Adipocyte (in vitro differentiated cells): ENCODE results near the gene SLC9A5.

Source experiments
- DNase-seq: peaks from one replicate; pipeline ENCODE4 v3.0.0-alpha.2; 2015; ENCODE audit warnings: low read depth
- H3K27me3 ChIP-seq: replicated peaks from 2 replicates; pipeline ENCODE4 v1.7.0; 2013; ENCODE audit warnings: mild to moderate bottlenecking, low read length, moderate library complexity; ENCODE audit not compliant: control insufficient read depth, insufficient read depth
- H3K36me3 ChIP-seq: 2 replicates; pipeline ENCODE4 v1.7.0; 2013; ENCODE audit warnings: low read length, mild to moderate bottlenecking, moderate library complexity; ENCODE audit not compliant: control insufficient read depth, insufficient read depth, severe bottlenecking
- H3K4me1 ChIP-seq: 2 replicates; pipeline ENCODE4 v1.7.0; 2013; ENCODE audit warnings: mild to moderate bottlenecking, low read length, moderate library complexity; ENCODE audit not compliant: control insufficient read depth, insufficient read depth
- H3K4me3 ChIP-seq: 2 replicates; pipeline ENCODE4 v1.7.0; 2013; ENCODE audit warnings: mild to moderate bottlenecking, low read length, moderate library complexity
- H3K9ac ChIP-seq: 2 replicates; pipeline ENCODE4 v1.7.0; 2013; ENCODE audit warnings: mild to moderate bottlenecking, low read length, moderate library complexity
- H3K9me3 ChIP-seq: 2 replicates; pipeline ENCODE4 v1.7.0; 2013; ENCODE audit warnings: mild to moderate bottlenecking, low read length, moderate library complexity; ENCODE audit not compliant: control insufficient read depth

SLC9A5 gene

GRCh38 chr16:67235816-67236562, 12.8 kb upstream of the SLC9A5 start:
- Histone ChIP-seq H3K36me3 (peaks cover 71% of the 10 kb centered on the region), H3K9me3 (no peaks in the 10 kb centered on the region), H3K4me3 (no peak overlapping the region), H3K4me1 (peaks cover 11% of the 10 kb centered on the region), H3K27me3 (no peaks in the 10 kb centered on the region), H3K9ac (peak overlapping the region; percentile 20)
- DNase-seq, result no peak

GRCh38 chr16:67236563-67237395, 12.0 kb upstream of the SLC9A5 start:
- Histone ChIP-seq H3K4me3 (no peak overlapping the region), H3K9ac (no peak overlapping the region), H3K9me3 (no peaks in the 10 kb centered on the region), H3K4me1 (peaks cover 18% of the 10 kb centered on the region), H3K36me3 (peaks cover 63% of the 10 kb centered on the region), H3K27me3 (no peaks in the 10 kb centered on the region)
- peak; percentile 76 for DNase-seq

- no peak overlapping the region for H3K9ac ChIP-seq
- no peaks in the 10 kb centered on the region for H3K27me3 ChIP-seq
- peaks cover 60% of the 10 kb centered on the region for H3K36me3 ChIP-seq
- no peak overlapping the region for H3K4me3 ChIP-seq
- no peaks in the 10 kb centered on the region for H3K9me3 ChIP-seq
- DNase-seq, result no peak
- peaks cover 27% of the 10 kb centered on the region for H3K4me1 ChIP-seq
Observed at GRCh38 chr16:67237396-67238277, 11.1 kb upstream of the SLC9A5 start.

GRCh38 chr16:67238278-67238575, 10.6 kb upstream of the SLC9A5 start:
- no peaks in the 10 kb centered on the region for H3K9me3 ChIP-seq
- no peaks in the 10 kb centered on the region for H3K27me3 ChIP-seq
- H3K36me3 ChIP-seq, result peaks cover 58% of the 10 kb centered on the region
- no peak overlapping the region for H3K4me3 ChIP-seq
- DNase-seq, result no peak
- no peak overlapping the region for H3K9ac ChIP-seq
- H3K4me1 ChIP-seq, result peaks cover 31% of the 10 kb centered on the region

GRCh38 chr16:67238806-67239470, 9.8 kb upstream of the SLC9A5 start:
- Histone ChIP-seq H3K9me3 (no peaks in the 10 kb centered on the region), H3K9ac (no peak overlapping the region), H3K4me3 (no peak overlapping the region), H3K4me1 (peaks cover 38% of the 10 kb centered on the region), H3K36me3 (peaks cover 54% of the 10 kb centered on the region), H3K27me3 (no peaks in the 10 kb centered on the region)
- no peak for DNase-seq

- H3K4me3 ChIP-seq, result peak overlapping the region; percentile 50
Observed at GRCh38 chr16:67240506-67240905, 8.3 kb upstream of the SLC9A5 start.

GRCh38 chr16:67241008-67241900, 7.5 kb upstream of the SLC9A5 start:
- DNase-seq, result peak; percentile 80
- peak overlapping the region; percentile 89 for H3K9ac ChIP-seq
- H3K9me3 ChIP-seq, result no peaks in the 10 kb centered on the region
- peak overlapping the region; percentile 51 for H3K4me3 ChIP-seq
- H3K4me1 ChIP-seq, result peaks cover 58% of the 10 kb centered on the region
- H3K36me3 ChIP-seq, result peaks cover 31% of the 10 kb centered on the region
- H3K27me3 ChIP-seq, result no peaks in the 10 kb centered on the region

More at GRCh38 chr16:67240506-67240905, 8.3 kb upstream of the SLC9A5 start:
- H3K27me3 ChIP-seq, result no peaks in the 10 kb centered on the region
- H3K4me1 ChIP-seq, result peaks cover 54% of the 10 kb centered on the region
- DNase-seq, result peak; percentile 9
- peak overlapping the region; percentile 77 for H3K9ac ChIP-seq
- no peaks in the 10 kb centered on the region for H3K9me3 ChIP-seq
- peaks cover 38% of the 10 kb centered on the region for H3K36me3 ChIP-seq

- peaks cover 58% of the 10 kb centered on the region for H3K4me1 ChIP-seq
- no peak overlapping the region for H3K4me3 ChIP-seq
- peak overlapping the region; percentile 89 for H3K9ac ChIP-seq
- H3K9me3 ChIP-seq, result no peaks in the 10 kb centered on the region
- no peak for DNase-seq
- H3K36me3 ChIP-seq, result peaks cover 24% of the 10 kb centered on the region
- no peaks in the 10 kb centered on the region for H3K27me3 ChIP-seq
Observed at GRCh38 chr16:67242138-67242730, 6.5 kb upstream of the SLC9A5 start.

- no peak for DNase-seq
- peaks cover 66% of the 10 kb centered on the region for H3K4me1 ChIP-seq
- H3K4me3 ChIP-seq, result peak overlapping the region; percentile 64
- peaks cover 11% of the 10 kb centered on the region for H3K36me3 ChIP-seq
- peak overlapping the region; percentile 80 for H3K9ac ChIP-seq
- H3K27me3 ChIP-seq, result no peaks in the 10 kb centered on the region
- no peaks in the 10 kb centered on the region for H3K9me3 ChIP-seq
Observed at GRCh38 chr16:67243481-67243880, 5.3 kb upstream of the SLC9A5 start.
